GM23338 (cell line): ENCODE measurements around the gene EHBP1L1. TPM values are rescaled to one million over a fixed set of nuclear protein-coding genes. Genes with fewer than 3 reads are reported as not detected.
A peak's percentile ranks its signal among the peaks of the same experiment; 100 is the strongest.

Experiments used
- ATAC-seq: fragments of 200-7000 bp; cut with Tn5 transposase; 3 replicates; pipeline ENCODE4 v1.9.1; 2020
- DNase-seq: peaks from one replicate; pipeline ENCODE4 v3.0.0-alpha.2; 2015; ENCODE audit warnings: low spot score
- H2AFZ ChIP-seq: fragments of 200-600 bp; sonication (generic); 2 replicates; pipeline ENCODE4 v1.8.0; 2016; ENCODE audit warnings: antibody characterized with exemption, mild to moderate bottlenecking, moderate library complexity
- H3F3A ChIP-seq: fragments of 200-600 bp; sonication (generic); replicated peaks from 2 replicates; pipeline ENCODE4 v1.8.0; 2017; ENCODE audit warnings: antibody characterized with exemption, mixed run types, low read depth
- H3K27ac ChIP-seq: fragments of 200-600 bp; sonication (generic); 2 replicates; pipeline ENCODE4 v1.6.1; 2016; ENCODE audit warnings: low read depth
- H3K27me3 ChIP-seq: fragments of 200-600 bp; sonication (generic); 2 replicates; pipeline ENCODE4 v1.8.0; 2016; ENCODE audit warnings: mild to moderate bottlenecking, mixed run types, moderate library complexity; ENCODE audit not compliant: insufficient read depth
- H3K36me3 ChIP-seq: fragments of 200-600 bp; sonication (generic); 2 replicates; pipeline ENCODE4 v1.8.0; 2016; ENCODE audit warnings: mild to moderate bottlenecking; ENCODE audit not compliant: insufficient read depth
- H3K4me1 ChIP-seq: fragments of 200-600 bp; sonication (generic); 2 replicates; pipeline ENCODE4 v1.8.0; 2016; ENCODE audit warnings: mild to moderate bottlenecking, moderate library complexity; ENCODE audit not compliant: insufficient read depth
- H3K4me2 ChIP-seq: fragments of 200-600 bp; sonication (generic); 2 replicates; pipeline ENCODE4 v1.7.1; 2017; ENCODE audit warnings: mixed run types
- H3K4me3 ChIP-seq: fragments of 200-600 bp; sonication (generic); 2 replicates; pipeline ENCODE4 v1.6.1; 2016; ENCODE audit warnings: mixed run types
- H3K79me2 ChIP-seq: fragments of 200-600 bp; sonication (generic); replicated peaks from 2 replicates; pipeline ENCODE4 v1.8.0; 2017; ENCODE audit warnings: mild to moderate bottlenecking; ENCODE audit not compliant: insufficient read depth
- H3K9me2 ChIP-seq: fragments of 200-600 bp; sonication (generic); 2 replicates; pipeline ENCODE4 v1.8.0; 2017; ENCODE audit not compliant: insufficient read depth
- H4K20me1 ChIP-seq: fragments of 200-600 bp; sonication (generic); replicated peaks from 2 replicates; pipeline ENCODE4 v1.8.0; 2017; ENCODE audit warnings: mild to moderate bottlenecking; ENCODE audit not compliant: insufficient read depth
- H3K27ac Mint-ChIP-seq: 2 replicates; pipeline ENCODE4 v1.8.0; 2020; ENCODE audit warnings: inconsistent platforms, mild to moderate bottlenecking, moderate library complexity, mixed read lengths
- H3K27me3 Mint-ChIP-seq: 3 replicates; pipeline ENCODE4 v1.8.0; 2022; ENCODE audit warnings: low read depth, mild to moderate bottlenecking, moderate library complexity, mixed read lengths, inconsistent platforms; ENCODE audit not compliant: insufficient read depth, poor library complexity
- H3K36me3 Mint-ChIP-seq: 3 replicates; pipeline ENCODE4 v1.8.0; 2021; ENCODE audit warnings: low read depth, mild to moderate bottlenecking, inconsistent platforms, moderate library complexity, mixed read lengths
- H3K4me1 Mint-ChIP-seq: 3 replicates; pipeline ENCODE4 v1.8.0; 2020; ENCODE audit warnings: mild to moderate bottlenecking, inconsistent platforms, mixed read lengths
- H3K4me3 Mint-ChIP-seq: 3 replicates; pipeline ENCODE4 v1.8.0; 2021; ENCODE audit warnings: moderate library complexity, mild to moderate bottlenecking, inconsistent platforms, mixed read lengths
- H3K9me3 Mint-ChIP-seq: 3 replicates; pipeline ENCODE4 v1.8.0; 2020; ENCODE audit warnings: moderate library complexity, mild to moderate bottlenecking, inconsistent platforms, mixed read lengths
- CREB1 ChIP-seq: fragments of 250-450 bp; sonication (Bioruptor Pico); IDR thresholded peaks from 2 replicates; pipeline ENCODE4 v1.5.0; 2020; ENCODE audit warnings: low read depth, mild to moderate bottlenecking, moderate library complexity
- CTCF ChIP-seq, 2 experiments: fragments of 200-600 bp in 1 of 2; sonication (generic) in 1 of 2; conservative IDR thresholded peaks; 2 replicates each; pipeline versions ENCODE4 v1.5.1 to v1.6.1; 2016 to 2017; ENCODE audit warnings: antibody characterized with exemption in 2 of 2, low read depth in 2 of 2, mild to moderate bottlenecking in 2 of 2, moderate library complexity in 1 of 2
- EZH2 ChIP-seq: fragments of 200-600 bp; sonication (generic); IDR thresholded peaks from one replicate; pipeline ENCODE4 v1.8.0; 2017; ENCODE audit warnings: antibody characterized with exemption, mild to moderate bottlenecking, low read depth; ENCODE audit not compliant: unreplicated experiment
- JUNB ChIP-seq: IDR thresholded peaks from one replicate; pipeline ENCODE4 v1.6.1; 2016; ENCODE audit warnings: antibody characterized with exemption; ENCODE audit not compliant: unreplicated experiment
- NANOG ChIP-seq: IDR thresholded peaks from 2 replicates; pipeline ENCODE4 v1.6.1; 2016; ENCODE audit warnings: antibody characterized with exemption, borderline replicate concordance
- POLR2AphosphoS5 ChIP-seq: IDR thresholded peaks from 2 replicates; pipeline ENCODE4 v1.6.1; 2016; ENCODE audit warnings: antibody characterized with exemption, low read depth
- ZNF114 ChIP-seq: fragments of 250-450 bp; sonication (Bioruptor Pico); IDR thresholded peaks from 2 replicates; pipeline ENCODE4 v1.5.0; 2020; ENCODE audit warnings: mild to moderate bottlenecking, moderate library complexity
- polyA plus RNA-seq: library from polyadenylated mRNA; unstranded; fragments of >200 nt; fragmentation: Nextera tagmentation; extraction: Ambion mirVana; gene quantifications from 2 replicates; pipeline ENCODE4 v1.2.1, GENCODE V29; 2016
- total RNA-seq: library from RNA; depleted of rRNA; stranded (reverse); fragments of >200 nt; shearing (Covaris generic); gene quantifications from 2 replicates; pipeline ENCODE4 v1.2.3, GENCODE V29; 2014

Gene EHBP1L1
- total and polyA plus RNA-seq, 2 experiments from 2014 or later, result 2.9 to 10.9 TPM

DNA sequence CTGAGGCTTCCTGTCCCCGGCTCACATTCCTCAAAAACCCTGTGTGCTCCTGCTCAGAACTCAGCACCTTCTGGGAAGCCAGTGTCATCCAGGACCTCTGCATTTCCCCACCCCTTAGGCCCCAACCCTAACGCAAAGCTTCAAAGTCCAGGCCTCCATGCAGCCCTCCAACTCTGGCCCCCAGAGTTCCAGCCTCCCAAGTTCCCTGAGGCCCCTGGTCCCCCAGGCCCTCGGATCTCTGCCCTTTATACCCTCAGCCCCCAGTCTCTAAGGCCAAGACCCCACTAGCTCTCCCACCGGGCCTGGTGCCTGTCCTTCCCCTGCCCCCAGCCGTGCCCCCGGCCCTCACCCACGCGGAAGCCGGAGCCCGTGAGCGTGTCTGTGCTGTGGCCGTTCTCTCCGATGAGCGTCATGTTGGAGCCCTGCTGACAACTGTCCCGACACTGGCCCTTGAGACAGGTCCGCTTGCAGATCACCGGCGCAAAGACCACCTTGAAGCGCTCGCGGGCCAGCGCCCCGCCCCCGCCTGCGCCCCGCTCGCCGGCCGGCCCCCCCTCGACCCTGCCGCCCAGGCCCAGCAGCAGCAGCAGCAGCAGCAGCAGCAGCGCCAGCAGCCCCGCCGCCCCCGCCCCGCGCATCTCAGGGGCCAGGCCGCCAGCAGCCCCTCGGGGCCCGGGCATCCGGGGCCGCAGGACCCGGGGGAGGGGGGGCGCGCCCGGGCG lies 18.4 kb upstream of the EHBP1L1 start:
- Mint-ChIP-seq H3K36me3 (no peaks in the 10 kb centered on the region; the same call in 2 of the 3 replicates), H3K27ac (no peak overlapping the region), H3K9me3 (no peaks in the 10 kb centered on the region), H3K4me1 (peaks cover 57% of the 10 kb centered on the region), H3K4me3 (peak overlapping the region; percentile 75), H3K27me3 (peaks cover 43% of the 10 kb centered on the region)
- H3K9me2 ChIP-seq, result no peaks in the 10 kb centered on the region
- H3K27me3 ChIP-seq, result peaks cover 58% of the 10 kb centered on the region
- H3K4me2 ChIP-seq, result peak overlapping the region; percentile 89
- H3K79me2 ChIP-seq, result no peaks in the 10 kb centered on the region
- peaks cover 47% of the 10 kb centered on the region for H3K4me1 ChIP-seq
- H3F3A ChIP-seq, result peaks cover 17% of the 10 kb centered on the region; the same call in 1 of the 2 replicates
- TF ChIP-seq ZNF114 (CRISPR knock-in tag) (no peak), CTCF (conservative IDR thresholded peaks at IDR 0.05; ENCODE audit: low read depth in 2 of 2) (no peak), EZH2 (no peak)
- no peaks in the 10 kb centered on the region for H3K36me3 ChIP-seq
- no peak overlapping the region for H3K27ac ChIP-seq
- DNase-seq (no peak), ATAC-seq (no peak)
- H4K20me1 ChIP-seq, result no peaks in the 10 kb centered on the region
- no peak overlapping the region; the same call in 1 of the 2 replicates for H2AFZ ChIP-seq
- peak overlapping the region; percentile 72 for H3K4me3 ChIP-seq

DNA sequence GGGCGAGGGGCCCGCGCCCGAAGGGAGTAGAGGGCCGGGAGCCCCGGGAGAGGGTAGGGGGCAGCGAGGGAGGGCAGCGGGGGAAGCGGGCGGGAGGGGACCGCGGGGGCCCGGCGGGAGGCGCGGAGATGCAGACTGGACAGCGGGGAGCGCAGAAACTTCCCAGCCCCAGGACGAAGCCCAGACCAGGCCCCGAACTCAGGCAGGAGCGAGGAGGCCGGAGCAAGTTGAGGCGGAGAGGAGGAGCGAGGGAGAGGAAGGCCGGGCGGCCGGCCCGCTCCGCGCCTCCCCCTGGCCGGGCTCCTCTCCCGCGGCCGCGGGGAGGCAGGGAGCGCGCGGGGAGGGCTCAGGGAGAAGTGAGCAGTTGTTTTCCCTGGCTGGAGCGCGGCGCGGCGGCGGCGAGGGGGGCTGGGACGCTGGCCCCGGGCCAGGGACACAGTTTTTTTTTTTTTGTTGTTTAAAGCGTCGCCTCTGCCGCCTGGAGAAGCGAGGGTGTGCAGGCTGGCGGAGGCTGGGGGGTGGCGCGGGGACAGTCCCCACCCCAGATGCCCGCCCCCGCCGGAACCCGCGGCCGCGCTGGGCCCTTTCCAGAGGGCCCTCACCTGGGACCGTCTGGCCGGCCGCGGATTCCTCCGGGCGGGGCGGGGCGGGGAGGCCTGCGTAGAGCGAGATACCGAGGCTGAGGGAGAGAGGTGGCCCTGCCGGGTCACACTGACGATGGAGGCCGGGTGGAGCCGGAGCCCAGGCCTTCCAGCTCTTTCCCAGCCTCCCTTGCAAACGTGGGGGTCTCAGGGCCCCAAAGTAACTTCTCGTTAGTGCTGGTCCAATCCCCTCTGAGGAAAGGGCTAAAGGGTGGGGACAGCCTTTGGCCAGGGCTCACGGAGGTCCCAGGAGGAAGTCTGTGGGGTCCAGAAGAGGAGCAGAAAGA lies 17.6 kb upstream of the EHBP1L1 start, which contains the start of gene LTBP3:
Gene LTBP3, minus strand, starts transcription at position 358 of the 928 bp plus-strand sequence. CDS start 400 bp downstream, outside the sequence.
- DNase-seq, result peak; percentile 80

More for the DNA sequence above, 17.6 kb upstream of the EHBP1L1 start, which contains the start of gene LTBP3:
- no peaks in the 10 kb centered on the region; the same call in 2 of the 3 replicates for H3K36me3 Mint-ChIP-seq
- no peak within 1 kb of the TSS for H3K27ac ChIP-seq
- H3K79me2 ChIP-seq, result no peaks in the 10 kb centered on the region
- H4K20me1 ChIP-seq, result no peaks in the 10 kb centered on the region
- peak within 1 kb of the TSS; percentile 72 for H3K4me3 ChIP-seq
- peak; percentile 51 for ATAC-seq
- H3K4me2 ChIP-seq, result peak within 1 kb of the TSS; percentile 89
- no peak within 1 kb of the TSS for H3K27ac Mint-ChIP-seq
- H3K36me3 ChIP-seq, result no peaks in the 10 kb centered on the region
- H3K4me3 Mint-ChIP-seq, result peak within 1 kb of the TSS; percentile 75
- peaks cover 53% of the 10 kb centered on the region for H3K4me1 Mint-ChIP-seq
- H3K27me3 Mint-ChIP-seq, result peaks cover 43% of the 10 kb centered on the region
- peaks cover 58% of the 10 kb centered on the region for H3K27me3 ChIP-seq
- no peaks in the 10 kb centered on the region for H3K9me3 Mint-ChIP-seq
- H3F3A ChIP-seq, result peaks cover 11% of the 10 kb centered on the region; the same call in 1 of the 2 replicates
- no peak for TF ChIP-seq EZH2
- TF ChIP-seq CREB1 (CRISPR knock-in tag), result no peak
- no peak for TF ChIP-seq JUNB
- TF ChIP-seq NANOG, result no peak
- TF ChIP-seq POLR2AphosphoS5, result peak; percentile 24; the same call in 1 of the 2 replicates
- no peak for TF ChIP-seq CTCF (conservative IDR thresholded peaks at IDR 0.05; ENCODE audit: low read depth in 2 of 2)
- peaks cover 47% of the 10 kb centered on the region for H3K4me1 ChIP-seq
- peak within 1 kb of the TSS; percentile 91 for H2AFZ ChIP-seq
- no peaks in the 10 kb centered on the region for H3K9me2 ChIP-seq
